HepG2 (cell line): Measurements from ENCODE around the gene NAGS. TPM values are rescaled to one million over a fixed set of nuclear protein-coding genes. Genes with fewer than 3 reads are reported as not detected.
A peak's percentile ranks its signal among the peaks of the same experiment; 100 is the strongest.

Experiments used
- ADNP ChIP-seq: sonication (generic); formaldehyde crosslinking; IDR thresholded peaks from 2 replicates; pipeline ENCODE4 v1.4.0; 2020; ENCODE audit warnings: missing genetic modification reagents
- ARNT2 ChIP-seq: sonication (generic); formaldehyde crosslinking; IDR thresholded peaks from 2 replicates; pipeline ENCODE4 v1.8.0; 2022; ENCODE audit warnings: mild to moderate bottlenecking, low read depth, missing genetic modification reagents, moderate library complexity
- ATF1 ChIP-seq: IDR thresholded peaks from 2 replicates; pipeline ENCODE4 v1.6.1; 2016; ENCODE audit warnings: mild to moderate bottlenecking, control low read depth
- CBX5 ChIP-seq: sonication (generic); formaldehyde crosslinking; IDR thresholded peaks from 2 replicates; pipeline ENCODE4 v1.4.0; 2020; ENCODE audit warnings: missing genetic modification reagents, borderline replicate concordance
- IKZF4 ChIP-seq: sonication (generic); formaldehyde crosslinking; IDR thresholded peaks from 2 replicates; pipeline ENCODE4 v1.5.1; 2020; ENCODE audit warnings: borderline replicate concordance, mild to moderate bottlenecking, low read depth, missing genetic modification reagents; ENCODE audit errors: not compliant biosample characterization
- JUND ChIP-seq: sonication (generic); formaldehyde crosslinking; IDR thresholded peaks from 2 replicates; pipeline ENCODE4 v1.8.0; 2022; ENCODE audit warnings: mild to moderate bottlenecking, missing genetic modification reagents
- KLF6 ChIP-seq: IDR thresholded peaks from 2 replicates; pipeline ENCODE4 v1.8.0; 2016; ENCODE audit warnings: missing biosample characterization, missing genetic modification reagents
- MED8 ChIP-seq: sonication (generic); formaldehyde crosslinking; IDR thresholded peaks from 2 replicates; pipeline ENCODE4 v1.8.1; 2023; ENCODE audit warnings: mild to moderate bottlenecking, missing genetic modification reagents; ENCODE audit not compliant: insufficient replicate concordance
- PPARG ChIP-seq: conservative IDR thresholded peaks from 2 replicates; pipeline ENCODE4 v1.6.1; 2016; ENCODE audit warnings: missing biosample characterization, missing genetic modification reagents
- RNF2 ChIP-seq: fragments of 450-650 bp; conservative IDR thresholded peaks from 2 replicates; pipeline ENCODE4 v1.6.1; 2016; ENCODE audit warnings: low read depth
- RNF219 ChIP-seq: sonication (generic); formaldehyde crosslinking; IDR thresholded peaks from 2 replicates; pipeline ENCODE4 v1.5.0; 2020; ENCODE audit warnings: mild to moderate bottlenecking, missing genetic modification reagents
- SMAD3 ChIP-seq: sonication (generic); formaldehyde crosslinking; IDR thresholded peaks from 2 replicates; pipeline ENCODE4 v1.4.0; 2020; ENCODE audit warnings: missing genetic modification reagents
- TRAFD1 ChIP-seq: sonication (generic); formaldehyde crosslinking; IDR thresholded peaks from 2 replicates; pipeline ENCODE4 v1.5.1; 2020; ENCODE audit warnings: missing genetic modification reagents, mild to moderate bottlenecking, borderline replicate concordance
- ZBTB33 ChIP-seq: sonication (generic); formaldehyde crosslinking; IDR thresholded peaks from 2 replicates; pipeline ENCODE4 v1.4.0; 2020; ENCODE audit warnings: missing genetic modification reagents
- ZC3H13 ChIP-seq: sonication (generic); formaldehyde crosslinking; IDR thresholded peaks from 2 replicates; pipeline ENCODE4 v1.8.1; 2023; ENCODE audit warnings: mild to moderate bottlenecking, missing genetic modification reagents, moderate library complexity
- ZNF224 ChIP-seq: sonication (generic); formaldehyde crosslinking; IDR thresholded peaks from 2 replicates; pipeline ENCODE4 v1.5.0; 2020; ENCODE audit warnings: mild to moderate bottlenecking, missing genetic modification reagents
- ZNF331 ChIP-seq: sonication (generic); formaldehyde crosslinking; IDR thresholded peaks from 2 replicates; pipeline ENCODE4 v1.4.0; 2020; ENCODE audit warnings: missing genetic modification reagents
- ZNF512 ChIP-seq: sonication (generic); formaldehyde crosslinking; IDR thresholded peaks from 2 replicates; pipeline ENCODE4 v1.4.0; 2020; ENCODE audit warnings: mild to moderate bottlenecking, missing genetic modification reagents
- ZNF691 ChIP-seq: sonication (generic); formaldehyde crosslinking; IDR thresholded peaks from 2 replicates; pipeline ENCODE4 v1.4.0; 2020; ENCODE audit warnings: missing genetic modification reagents, low read depth, mild to moderate bottlenecking, borderline replicate concordance
- ZNF772 ChIP-seq: sonication (generic); formaldehyde crosslinking; IDR thresholded peaks from 2 replicates; pipeline ENCODE4 v1.5.0; 2020; ENCODE audit warnings: mild to moderate bottlenecking, missing genetic modification reagents
- ZSCAN30 ChIP-seq: sonication (generic); formaldehyde crosslinking; IDR thresholded peaks from 2 replicates; pipeline ENCODE4 v1.5.0; 2020; ENCODE audit warnings: mild to moderate bottlenecking, missing genetic modification reagents
- polyA plus RNA-seq, 8 experiments: library from polyadenylated mRNA; depleted of rRNA in 3 of 8; stranded (reverse) in 7 of 8; unstranded in 1 of 8; fragments of >200 nt; fragmentation: Illumina TruSeq in 4 of 8; extraction: Trizol in 4 of 8; gene quantifications; 2 replicates each; pipeline versions ENCODE4 v1.2.1 to v1.2.3, GENCODE V29; 2011 to 2016; ENCODE audit warnings: low read depth in 4 of 8, missing spikeins in 1 of 8, mixed read lengths in 1 of 8; ENCODE audit not compliant: insufficient read depth in 1 of 8
- total RNA-seq, 5 experiments: library from RNA; depleted of rRNA; stranded (reverse); fragments of >200 nt; fragmentation: Illumina TruSeq; extraction: Trizol; gene quantifications; 2 replicates each; pipeline ENCODE4 v1.2.3, GENCODE V29; 2016; ENCODE audit warnings: low read depth in 1 of 5

Gene NAGS
- total and polyA plus RNA-seq, 2 of the 13 experiments (the other 11 are each of a cell fraction or from before 2014, with no cell fraction given) = 4.3 to 5.1 TPM

- TF ChIP-seq ZNF512 (CRISPR knock-in tag) (peak; percentile 49; the same call in 1 of the 2 replicates), ZNF224 (no peak; the same call in 1 of the 2 replicates), CBX5 (CRISPR knock-in tag) (no peak; the same call in 1 of the 2 replicates), MED8 (peak; percentile 66), SMAD3 (no peak), PPARG (peak; percentile 73; the same call in 1 of the 2 replicates), IKZF4 (CRISPR knock-in tag) (peak; percentile 40), RNF2 (peak; percentile 88), ZC3H13 (CRISPR knock-in tag) (no peak), ATF1 (CRISPR knock-in tag) (no peak), ZNF331 (CRISPR knock-in tag) (peak; percentile 89), ARNT2 (CRISPR knock-in tag) (peak; percentile 97), RNF219 (CRISPR knock-in tag) (no peak), TRAFD1 (no peak), JUND (CRISPR knock-in tag) (no peak), ZNF691 (CRISPR knock-in tag) (peak; percentile 84; the same call in 1 of the 2 replicates), ZSCAN30 (CRISPR knock-in tag) (no peak), ADNP (CRISPR knock-in tag) (no peak), KLF6 (CRISPR knock-in tag) (no peak), ZBTB33 (CRISPR knock-in tag) (no peak), ZNF772 (CRISPR knock-in tag) (peak; percentile 97)
These were observed 20.7 kb upstream of the NAGS start (continued) for GRCh38 chr17:43983515-43984411.
